ENCODE measurements around the gene CAPZA1.

The CAPZA1 gene

DNA sequence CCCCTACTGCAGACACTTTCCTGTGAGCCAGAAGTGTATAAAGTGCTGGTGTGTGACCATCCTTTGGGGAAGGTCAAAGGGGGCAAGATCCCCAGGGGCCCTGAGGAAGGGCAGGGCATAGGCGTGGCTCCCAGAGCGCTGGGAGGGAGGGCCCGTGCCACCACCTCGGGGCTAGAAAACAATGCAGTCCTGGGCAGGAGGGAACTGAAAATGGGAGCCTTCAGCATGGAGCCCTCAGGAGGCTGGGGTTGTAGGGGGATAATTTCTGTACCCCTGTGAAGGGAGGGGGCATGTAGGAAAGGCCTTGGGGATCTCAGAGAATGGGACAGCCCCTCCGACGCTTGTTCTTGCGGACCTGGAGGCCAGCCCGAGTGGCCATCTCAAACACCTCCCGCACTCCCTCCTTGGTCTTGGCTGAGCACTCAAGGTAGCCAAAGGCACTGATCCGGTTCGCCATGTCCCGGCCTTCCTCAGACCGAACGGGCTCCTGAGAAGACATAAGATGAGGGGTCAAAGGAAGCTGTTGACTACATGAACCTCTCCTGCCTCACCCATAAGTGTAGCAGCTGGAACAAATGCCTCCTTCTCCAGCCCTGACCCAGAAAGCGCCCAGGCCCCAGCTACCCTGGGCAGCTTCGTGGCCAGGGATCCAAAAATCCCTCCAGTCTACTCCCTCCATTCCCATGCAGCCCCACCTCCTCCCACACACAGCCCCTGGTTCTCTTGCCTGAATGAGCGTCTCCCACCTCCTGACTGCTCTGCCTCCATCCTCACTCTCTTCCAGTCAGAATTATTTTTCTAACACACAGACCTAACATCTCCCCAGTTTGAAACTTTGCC is 81.8 kb downstream of the CAPZA1 start:
- no peak for DNase-seq (ENCODE audit: low read depth in 2 of 2)

DNA sequence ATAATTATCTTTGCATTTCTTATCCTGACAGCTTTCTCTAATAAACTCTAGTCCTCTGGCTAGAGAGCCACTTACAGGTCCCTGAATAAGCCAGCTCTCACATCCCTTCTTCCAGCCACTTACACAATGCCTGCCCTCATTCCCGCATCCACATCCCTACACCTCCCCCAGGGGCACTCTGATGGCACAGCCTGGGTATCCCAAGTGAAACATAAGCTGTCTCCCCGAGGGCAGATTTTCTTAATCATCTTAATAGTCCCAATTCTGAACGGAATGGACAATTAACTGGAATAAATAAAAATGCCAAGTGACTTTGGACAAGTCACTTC is 82.4 kb downstream of the CAPZA1 start:
- DNase-seq (ENCODE audit: low read depth in 2 of 2) = no peak

DNA sequence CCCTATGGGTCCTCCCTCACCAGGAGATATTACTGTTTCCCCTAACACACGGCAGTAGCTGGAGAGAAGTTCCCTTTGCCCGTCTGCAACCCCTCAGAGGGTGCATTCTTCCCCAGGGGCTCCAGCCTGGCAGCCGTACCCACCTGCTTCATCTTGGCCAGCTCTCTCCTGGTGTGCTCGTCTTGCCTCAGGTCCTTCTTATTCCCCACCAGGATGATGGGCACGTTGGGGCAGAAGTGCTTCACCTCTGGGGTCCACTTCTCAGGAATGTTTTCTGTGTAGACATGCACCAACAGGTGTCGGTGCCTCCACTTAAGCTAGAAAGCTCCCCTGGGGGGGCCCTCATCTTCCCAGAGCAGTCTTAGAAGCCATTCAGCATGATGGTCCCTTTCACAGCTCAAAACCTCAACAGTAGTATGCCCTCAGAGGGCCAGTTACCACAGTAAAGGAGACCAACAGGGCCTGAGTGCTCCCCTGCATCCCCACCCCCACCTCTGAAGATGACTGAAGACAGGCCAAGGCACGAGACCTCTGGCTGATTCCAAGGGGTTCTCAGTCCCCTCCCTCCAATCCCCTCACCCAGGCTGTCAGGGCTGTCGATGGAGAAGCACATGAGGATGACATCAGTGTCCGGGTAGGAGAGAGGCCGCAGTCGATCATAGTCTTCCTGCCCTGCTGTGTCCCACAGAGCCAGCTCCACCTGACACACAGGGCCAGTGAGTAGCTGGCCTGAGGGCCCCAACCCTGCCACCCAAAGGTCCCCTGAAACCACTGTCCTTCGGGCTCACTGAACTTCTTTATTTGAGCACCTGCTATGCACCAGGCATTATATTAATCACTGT is 83.0 kb downstream of the CAPZA1 start:
- no peak for DNase-seq (ENCODE audit: low read depth in 2 of 2)

DNA sequence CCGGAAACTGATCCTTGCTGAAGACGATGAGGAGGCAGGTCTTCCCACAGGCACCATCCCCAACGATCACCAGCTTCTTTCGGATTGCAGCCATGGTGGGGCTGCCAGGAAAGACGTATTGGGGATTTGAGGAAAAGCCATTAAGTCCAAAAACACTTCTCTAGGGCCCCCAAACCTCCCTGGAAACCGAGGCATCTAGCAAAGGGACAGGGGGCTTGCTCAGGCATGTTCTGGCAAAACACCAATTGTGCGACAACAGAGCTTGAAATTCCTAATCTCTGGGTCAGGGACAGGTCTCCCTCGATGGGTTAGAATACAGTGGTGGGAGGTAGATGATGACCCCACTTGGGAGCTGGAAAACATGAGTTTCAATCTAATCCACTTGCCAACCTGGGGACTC is 84.1 kb downstream of the CAPZA1 start:
- no peak for DNase-seq (ENCODE audit: low read depth in 2 of 2)

DNA sequence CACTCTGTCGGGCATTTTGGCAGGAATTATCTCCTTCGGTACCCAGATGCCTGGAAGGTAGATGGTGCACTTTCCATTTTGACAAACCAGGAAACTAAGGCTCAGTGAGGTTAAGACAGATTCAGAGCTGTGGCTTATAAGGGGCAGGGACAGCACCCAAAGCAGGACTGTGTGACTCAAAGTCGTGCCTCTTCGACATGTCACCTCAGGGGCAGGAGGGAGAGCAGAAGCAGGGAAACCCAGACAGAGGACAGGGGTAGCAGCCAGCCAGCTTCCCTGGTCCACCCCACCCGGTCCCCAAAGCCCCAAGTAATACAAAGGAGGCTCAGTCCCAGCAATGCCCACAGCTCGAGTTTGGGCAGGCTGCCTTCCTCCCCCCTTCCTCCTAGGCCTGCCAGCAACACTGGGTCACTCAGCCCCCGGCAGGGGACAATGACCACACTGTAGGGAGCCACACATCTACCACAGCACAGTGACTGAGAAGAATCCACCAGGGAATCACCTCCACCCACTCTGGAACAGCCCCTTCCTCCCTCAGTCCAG is 84.8 kb downstream of the CAPZA1 start:
- no peak for DNase-seq (ENCODE audit: low read depth in 2 of 2)

DNA sequence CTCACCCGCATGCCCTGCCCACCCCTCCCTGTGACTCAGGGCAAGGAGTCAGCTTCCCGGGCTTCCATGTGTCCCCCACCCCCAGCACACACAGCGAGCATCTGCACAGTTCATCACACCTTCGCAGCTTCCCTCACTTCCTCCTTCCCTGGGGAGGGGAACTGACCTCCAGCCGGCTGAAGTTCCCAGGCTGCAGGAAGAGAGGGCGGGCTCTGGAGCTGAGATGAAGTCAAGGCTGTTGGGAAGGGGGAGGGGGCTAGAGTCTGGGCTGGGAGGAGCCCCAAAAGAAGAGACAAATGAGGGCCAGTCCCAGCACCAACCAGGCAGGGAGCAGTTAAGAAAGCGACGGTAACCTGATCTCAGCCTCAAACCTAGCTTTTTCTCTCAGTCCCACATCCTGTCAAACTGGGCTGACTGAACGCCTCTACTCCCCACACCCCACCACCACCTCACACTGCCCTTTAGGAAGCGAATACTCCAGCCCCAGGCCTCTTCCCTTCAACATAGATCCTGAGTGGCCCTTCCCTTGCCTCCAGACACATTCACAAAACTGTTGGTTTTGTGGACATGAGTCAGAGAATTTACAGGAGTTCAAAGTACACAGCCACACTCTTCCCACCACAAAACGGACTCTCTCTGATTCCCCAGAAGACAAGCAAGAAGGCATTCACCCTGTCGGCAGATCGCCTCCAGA is 85.4 kb downstream of the CAPZA1 start:
- DNase-seq (ENCODE audit: low read depth in 2 of 2) = peak; percentile 30 to 60

DNA sequence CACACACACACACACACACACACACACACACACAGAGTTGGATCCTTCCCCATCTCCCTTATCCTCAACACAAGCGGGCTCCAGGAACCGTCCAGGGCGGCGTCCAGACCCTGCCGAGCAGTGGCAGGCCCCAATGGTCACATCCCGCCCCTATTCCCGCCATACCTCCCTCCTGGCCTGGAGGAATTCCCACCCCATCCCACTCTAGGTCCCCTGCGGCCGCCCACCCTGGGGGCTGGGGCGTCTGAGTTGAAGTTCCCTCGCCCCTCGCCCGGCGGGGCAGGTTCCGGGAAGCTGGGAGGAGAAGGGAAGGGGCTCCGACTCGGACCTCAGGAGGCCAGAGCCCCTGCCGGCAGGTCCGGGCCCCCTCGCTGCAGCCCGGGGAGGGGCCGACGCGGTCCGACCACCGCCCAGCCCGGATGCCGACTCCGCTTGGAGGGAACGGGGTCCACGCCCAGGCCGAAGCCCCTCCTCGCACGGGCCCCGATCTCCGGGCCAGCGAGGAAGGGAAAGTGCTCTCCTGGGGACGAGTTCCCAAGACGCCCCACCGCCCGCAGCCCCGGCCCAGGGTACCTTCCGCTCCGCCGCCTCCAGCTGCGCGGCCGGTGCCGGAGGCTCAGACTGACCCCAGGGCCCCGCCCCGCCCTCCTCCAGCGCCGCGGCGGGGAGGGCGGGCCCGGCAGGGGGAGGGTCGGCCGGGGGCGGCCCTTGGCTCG is 87.0 kb downstream of the CAPZA1 start, which contains the start of gene RHOC:
RHOC (minus strand) TSS at position 623 of the 716 bp plus-strand sequence. CDS start 3,328 bp downstream, outside the sequence.
- peak in 1 of 2 donors; percentile 36 for DNase-seq (ENCODE audit: low read depth in 2 of 2)

DNA sequence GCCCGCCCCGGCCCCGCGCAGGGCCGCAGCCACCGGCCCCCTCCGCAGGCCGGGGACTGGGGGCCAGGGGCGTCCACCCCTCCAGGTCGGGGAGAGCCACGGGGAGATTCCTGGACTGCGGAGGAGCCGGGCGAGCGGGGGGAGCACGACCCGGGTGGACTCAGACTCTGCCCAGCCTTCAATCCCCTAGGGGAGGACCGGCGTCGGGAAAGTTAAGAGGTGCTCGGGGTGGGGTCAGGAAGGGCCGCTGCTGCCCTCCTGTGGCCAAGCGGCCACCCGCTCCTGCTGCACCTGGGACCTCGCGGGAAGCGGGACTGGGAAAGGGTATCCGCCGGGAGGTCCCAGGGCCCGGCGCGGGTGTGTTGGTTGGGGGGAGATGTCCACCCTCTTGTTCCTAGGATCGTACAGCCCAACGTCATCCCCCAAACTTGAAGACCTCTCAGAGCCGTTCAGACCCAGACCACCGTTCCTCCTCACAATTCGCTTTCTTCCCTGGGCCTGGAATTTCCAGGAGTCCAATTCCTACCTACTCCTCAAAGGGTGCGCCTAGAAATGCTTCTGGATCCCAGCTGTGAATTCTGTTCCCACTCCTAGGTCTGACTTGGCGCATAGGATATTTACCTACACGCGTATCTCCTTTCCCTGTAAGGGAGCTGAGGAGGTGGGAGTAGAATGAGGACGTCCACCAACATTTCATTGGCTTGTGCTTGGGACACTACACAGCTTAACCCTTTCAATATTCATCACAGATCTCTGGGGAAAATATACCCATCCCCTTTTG is 87.8 kb downstream of the CAPZA1 start:
- DNase-seq (ENCODE audit: low read depth in 2 of 2) = peak; percentile 55 to 58

DNA sequence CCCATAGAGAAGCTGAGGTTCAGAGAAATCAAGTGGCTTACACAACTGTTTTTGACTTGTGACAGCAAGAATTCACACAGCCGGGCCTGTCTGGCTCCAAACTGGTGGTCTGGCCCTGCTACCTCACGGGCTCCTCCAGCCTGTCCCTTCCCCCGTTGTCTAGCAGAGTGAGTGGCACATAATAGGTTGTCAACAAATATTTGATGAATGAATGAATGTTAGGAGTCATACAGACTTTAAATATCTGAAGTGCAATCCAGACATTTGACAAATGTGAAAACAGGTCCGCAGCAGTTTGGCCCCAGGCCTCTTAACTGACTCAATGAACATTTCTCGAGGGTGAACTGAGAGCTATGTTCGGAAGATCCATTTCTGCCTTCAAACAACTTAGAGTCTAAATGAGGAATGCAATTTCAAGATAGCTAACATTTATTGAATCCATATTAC is 88.4 kb downstream of the CAPZA1 start:
- DNase-seq (ENCODE audit: low read depth in 2 of 2) = no peak

DNA sequence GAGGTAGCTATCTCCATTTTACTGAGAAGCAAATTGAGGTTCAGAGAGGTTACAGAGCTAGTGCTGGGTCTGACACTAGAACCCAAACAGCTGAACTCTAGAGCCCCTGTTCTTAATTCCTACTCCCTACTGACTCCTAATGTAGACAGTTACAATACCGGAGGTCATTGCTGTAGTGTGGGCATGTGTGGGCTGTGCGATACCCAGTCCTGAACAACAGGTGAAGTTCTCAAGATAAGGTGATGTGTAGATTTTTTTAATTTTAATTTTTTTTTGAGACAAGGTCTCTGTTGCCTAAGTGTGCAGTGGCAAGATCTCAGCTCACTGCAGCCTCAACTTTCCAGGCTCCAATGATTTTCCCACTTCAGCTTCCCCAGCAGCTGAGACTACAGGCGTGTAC is 88.9 kb downstream of the CAPZA1 start:
- no peak for DNase-seq (ENCODE audit: low read depth in 2 of 2)

DNA sequence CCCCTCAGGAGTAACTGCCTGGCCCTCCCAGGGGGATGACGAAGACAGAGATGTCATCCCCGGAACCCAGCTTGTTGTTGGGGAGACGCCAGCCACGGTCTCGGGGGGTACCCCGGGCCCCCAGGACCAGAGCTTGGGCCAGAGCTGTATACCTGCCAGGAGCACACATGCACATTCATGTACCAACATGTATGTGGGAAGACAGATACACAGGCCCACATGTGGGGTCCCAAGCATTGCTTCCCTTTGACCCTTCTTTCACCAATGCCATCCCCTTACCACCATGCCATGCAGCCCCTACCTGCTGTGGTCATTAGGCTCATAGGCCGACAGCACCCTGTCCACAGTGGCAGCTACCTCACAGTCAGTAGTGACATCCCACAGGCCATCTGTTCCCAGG is 90.5 kb downstream of the CAPZA1 start:
- no peak for DNase-seq (ENCODE audit: low read depth in 2 of 2)

DNA sequence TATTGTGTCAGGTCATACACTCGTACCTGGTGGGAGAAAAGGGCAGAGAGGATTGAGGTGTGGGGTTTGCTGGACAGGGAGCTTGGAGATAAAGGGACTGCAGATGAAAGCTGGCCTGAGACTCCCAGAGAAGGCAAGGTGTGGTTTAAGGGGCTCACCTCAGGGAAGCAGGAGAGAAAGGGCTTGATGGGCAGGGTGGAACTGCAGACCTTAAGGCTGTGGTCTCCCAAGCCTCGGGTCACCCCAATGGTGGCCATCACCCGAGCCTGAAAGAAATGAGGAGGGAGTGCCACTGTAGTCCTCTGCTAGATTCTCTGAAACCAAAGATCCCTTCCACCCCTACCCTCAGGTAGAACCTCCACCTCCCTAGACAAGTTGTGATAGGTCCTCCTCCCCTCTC is 91.0 kb downstream of the CAPZA1 start:
- no peak for DNase-seq (ENCODE audit: low read depth in 2 of 2)

DNA sequence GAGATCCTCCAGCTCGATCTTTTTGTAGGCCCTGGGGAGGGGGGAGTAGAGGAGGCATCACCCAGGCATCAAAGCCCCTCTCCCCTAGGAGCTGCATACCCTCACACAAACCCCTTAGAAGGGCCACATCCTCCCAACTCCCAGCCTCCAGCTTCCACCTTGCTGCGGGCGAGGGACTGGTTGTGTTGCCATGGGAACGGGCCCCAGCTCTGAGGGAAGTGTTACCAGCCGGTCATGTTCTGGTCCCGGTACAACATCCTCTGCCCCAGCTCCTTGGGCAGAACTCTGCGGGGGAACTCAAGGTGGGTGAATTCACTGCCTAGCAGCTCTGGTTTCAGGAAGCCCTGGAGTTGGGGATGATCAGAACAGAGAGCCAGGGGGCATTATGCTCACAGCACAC is 91.4 kb downstream of the CAPZA1 start:
- DNase-seq (ENCODE audit: low read depth in 2 of 2) = no peak

DNA sequence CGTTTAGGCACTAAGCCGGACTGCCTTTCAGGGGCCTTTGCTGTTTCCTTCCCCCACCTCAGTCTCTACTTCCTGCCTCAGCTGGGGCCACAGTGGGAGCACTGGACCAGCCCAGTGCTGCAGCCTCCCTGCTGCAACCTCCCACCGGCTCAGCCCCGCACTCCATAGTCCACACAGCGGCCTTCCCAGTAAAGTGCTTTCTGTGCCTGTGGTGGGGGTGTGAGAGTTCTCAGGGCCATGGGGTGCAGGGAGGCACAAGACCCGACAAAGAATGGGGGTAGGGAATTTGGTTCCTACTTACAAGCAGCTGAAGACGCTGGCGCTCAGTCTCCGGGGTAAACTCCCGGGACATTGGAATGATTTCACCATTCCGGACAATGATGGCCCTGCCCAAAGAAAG is 92.0 kb downstream of the CAPZA1 start:
- DNase-seq (ENCODE audit: low read depth in 2 of 2) = no peak

DNA sequence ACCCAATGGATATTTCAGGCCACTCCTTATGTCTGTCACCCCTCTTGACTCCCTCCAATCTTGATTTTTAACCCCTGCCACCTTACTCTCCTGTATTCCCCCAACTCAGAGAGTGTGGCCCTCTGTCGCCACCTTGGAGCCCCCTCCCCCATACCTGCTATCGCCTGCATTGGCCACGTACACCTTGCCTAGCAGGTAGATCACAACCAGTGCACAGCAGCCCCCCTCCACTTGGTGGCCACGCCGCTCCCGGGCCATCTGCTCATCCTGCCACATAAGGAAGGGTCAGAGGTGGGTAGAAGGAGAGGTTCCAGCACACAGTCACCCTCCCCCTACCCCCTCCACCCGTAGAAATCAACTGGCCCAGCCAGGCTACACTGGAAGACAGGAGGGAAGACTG is 92.6 kb downstream of the CAPZA1 start:
- no peak for DNase-seq (ENCODE audit: low read depth in 2 of 2)

DNA sequence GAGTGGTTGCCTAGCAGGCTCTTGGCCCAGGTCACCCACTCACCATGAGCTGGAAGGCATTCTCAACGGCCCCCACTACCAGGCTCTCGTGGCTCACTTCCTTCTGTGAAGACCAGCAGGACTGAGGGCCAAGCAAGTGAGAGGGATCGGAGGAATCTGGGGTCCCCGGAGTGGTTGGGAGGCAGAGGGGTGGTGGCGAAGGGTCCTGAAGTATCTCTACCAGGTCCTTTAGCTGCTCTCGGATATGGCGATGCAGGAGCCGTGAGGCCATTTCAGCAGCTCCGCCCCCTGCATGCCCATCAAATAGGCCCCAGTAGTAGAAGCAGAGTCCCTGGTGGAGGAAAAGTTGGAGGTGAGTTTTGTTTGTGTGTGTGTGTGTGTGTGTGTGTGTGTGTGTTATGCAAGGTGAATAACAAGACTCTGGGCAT is 93.1 kb downstream of the CAPZA1 start:
- DNase-seq (ENCODE audit: low read depth in 2 of 2) = no peak

DNA sequence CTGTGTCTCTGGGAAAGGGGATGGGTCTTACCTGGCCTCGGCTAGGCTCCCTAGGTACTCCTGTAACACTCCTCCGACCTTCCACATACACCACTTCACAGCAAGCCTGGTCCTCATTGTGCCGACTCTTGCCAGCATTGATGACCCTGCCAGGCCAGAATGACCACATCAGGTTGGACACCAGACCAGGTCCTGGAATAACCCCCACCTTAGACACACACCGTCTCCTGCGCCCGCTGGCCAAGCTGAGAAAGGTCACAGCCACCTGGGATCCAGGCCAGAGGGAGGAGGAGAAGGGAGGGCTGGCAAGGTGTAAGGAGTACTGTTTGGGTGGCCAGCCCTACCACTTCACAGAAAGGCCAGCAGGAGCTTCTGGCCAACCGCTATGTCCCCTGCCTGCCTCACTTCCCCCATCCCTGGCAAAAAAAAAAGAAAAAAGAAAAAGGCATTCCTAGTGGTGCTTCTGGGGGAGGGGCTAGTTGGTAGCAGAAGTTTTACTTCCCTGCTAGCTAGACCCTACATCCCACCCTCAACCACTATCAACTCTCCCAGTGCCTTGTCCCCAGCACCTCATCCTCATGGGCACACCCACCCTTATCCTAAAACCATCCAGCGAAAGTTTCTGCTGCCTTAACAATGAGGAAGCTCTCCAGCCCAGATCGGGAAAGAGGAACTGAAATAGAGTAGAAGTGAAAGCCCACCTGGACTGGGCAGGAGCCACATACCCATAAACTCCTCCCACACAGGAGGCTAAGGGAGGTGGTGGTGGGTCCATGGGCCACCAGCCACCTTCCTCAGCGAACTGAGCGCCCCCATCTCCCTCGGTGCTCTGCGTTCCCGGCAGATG is 94.1 kb downstream of the CAPZA1 start:
- DNase-seq (ENCODE audit: low read depth in 2 of 2) = no peak

DNA sequence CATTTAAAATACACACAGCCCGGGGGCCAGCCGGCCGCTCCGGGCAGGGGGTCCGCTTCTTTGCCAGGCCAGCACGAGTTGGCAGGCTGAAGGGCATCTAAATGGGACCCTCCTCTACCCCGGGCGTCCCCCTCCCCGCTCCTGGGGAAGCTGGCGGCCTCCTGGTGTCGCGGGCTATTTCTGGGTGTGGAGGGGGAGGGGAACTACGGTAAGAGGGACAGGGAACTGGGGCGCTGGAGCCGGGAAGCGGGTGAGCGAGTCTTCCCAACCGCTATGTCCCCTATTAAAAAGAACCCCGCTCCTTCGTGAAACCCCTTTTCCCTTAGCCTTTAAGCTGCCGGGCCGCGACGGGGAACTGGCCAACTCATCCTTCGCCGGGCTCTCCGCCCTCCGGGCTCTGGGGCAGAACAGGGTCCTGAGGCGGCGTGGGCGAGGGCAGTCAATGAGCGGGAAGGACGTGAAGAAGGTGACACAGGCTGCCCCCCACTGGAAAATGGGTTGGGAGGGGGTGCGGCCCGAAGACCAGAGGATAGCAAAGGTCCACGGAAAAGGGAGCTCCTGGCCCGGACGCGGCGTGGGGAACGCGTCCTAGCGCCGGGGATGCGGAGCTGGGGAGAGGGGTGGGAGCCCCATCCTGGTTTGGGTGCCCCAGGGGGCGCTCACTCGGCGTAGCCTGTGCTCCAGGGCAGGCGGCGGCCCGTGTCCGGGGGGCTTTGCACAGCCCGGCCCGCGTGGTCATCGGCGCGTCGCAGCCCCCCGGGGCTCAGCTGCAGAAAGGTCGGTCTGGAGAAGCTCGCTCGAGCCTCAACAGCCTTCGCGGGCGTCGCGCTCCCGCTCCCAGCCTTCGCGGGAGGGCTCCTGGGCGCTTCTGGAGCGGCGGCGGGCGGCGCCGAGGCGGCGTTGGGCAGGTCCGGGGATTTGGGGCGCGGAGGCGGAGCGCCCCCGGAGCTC is 95.0 kb downstream of the CAPZA1 start:
- DNase-seq (ENCODE audit: low read depth in 2 of 2) = no peak
